IMR-90 (cell line): ENCODE measurements around the gene TSPAN17. TPM values are rescaled to one million over a fixed set of nuclear protein-coding genes. Genes with fewer than 3 reads are reported as not detected.

Experiments used
- ATAC-seq: fragments of 200-7000 bp; cut with Tn5 transposase; 2 replicates; pipeline ENCODE4 v1.9.1; 2020; ENCODE audit warnings: low read depth, mild to moderate bottlenecking, moderate library complexity
- BruUV-seq: library from RNA; stranded (reverse); fragments of 400-500 nt; replicated peaks from 2 replicates; lab custom pipeline; 2021; lab: Mats Ljungman, UMichigan
- CTCF ChIA-PET: fragments of 300-600 bp; formaldehyde crosslinking; extraction: SDS; loops from one replicate; lab custom pipeline; 2021; ENCODE audit warnings: antibody characterized with exemption; lab: Yijun Ruan, JAX
- POLR2A ChIA-PET: fragments of 300-600 bp; sonication (Branson Sonifier 250); formaldehyde crosslinking; loops from one replicate; lab custom pipeline; 2022; ENCODE audit warnings: antibody characterized with exemption; ENCODE audit not compliant: unreplicated experiment; lab: Charles Lee
- DNase-seq: peaks from one replicate; pipeline ENCODE4 v3.0.0; 2013
- H2AFZ ChIP-seq: replicated peaks from 2 replicates; pipeline ENCODE3; 2013; ENCODE audit warnings: low read length, mild to moderate bottlenecking; ENCODE audit not compliant: poor library complexity
- H2AK5ac ChIP-seq: 2 replicates; pipeline ENCODE4 v1.6.1; 2013; ENCODE audit warnings: low read depth, low read length, inconsistent platforms
- H2AK9ac ChIP-seq: replicated peaks from 2 replicates; pipeline ENCODE3; 2013; ENCODE audit warnings: mild to moderate bottlenecking, low read depth, low read length, moderate library complexity; ENCODE audit not compliant: poor library complexity
- H2BK120ac ChIP-seq: 2 replicates; pipeline ENCODE4 v1.6.1; 2013; ENCODE audit warnings: low read depth, low read length, inconsistent platforms
- H2BK15ac ChIP-seq: 3 replicates; pipeline ENCODE4 v1.6.1; 2013; ENCODE audit warnings: low read depth, low read length, inconsistent platforms
- H2BK20ac ChIP-seq: 2 replicates; pipeline ENCODE4 v1.6.1; 2013; ENCODE audit warnings: low read depth, mild to moderate bottlenecking, inconsistent platforms, low read length, moderate library complexity
- H2BK5ac ChIP-seq: 2 replicates; pipeline ENCODE4 v1.6.1; 2013; ENCODE audit warnings: mild to moderate bottlenecking, low read depth, low read length, inconsistent platforms; ENCODE audit not compliant: poor library complexity, severe bottlenecking
- H3K14ac ChIP-seq: replicated peaks from 2 replicates; pipeline ENCODE4 v1.6.1; 2013; ENCODE audit warnings: low read depth, low read length, inconsistent platforms
- H3K18ac ChIP-seq: 2 replicates; pipeline ENCODE4 v1.6.1; 2013; ENCODE audit warnings: low read depth, low read length, control low read depth
- H3K23ac ChIP-seq: 2 replicates; pipeline ENCODE4 v1.6.1; 2013; ENCODE audit warnings: low read depth, low read length, inconsistent platforms
- H3K27ac ChIP-seq: 2 replicates; pipeline ENCODE4 v1.5.1; 2013; ENCODE audit warnings: mild to moderate bottlenecking, control low read depth, low read length; ENCODE audit not compliant: insufficient read depth
- H3K27me3 ChIP-seq: 2 replicates; pipeline ENCODE4 v1.6.1; 2013; ENCODE audit warnings: low read length; ENCODE audit not compliant: control insufficient read depth, insufficient read depth
- H3K36me3 ChIP-seq: 2 replicates; pipeline ENCODE4 v1.6.1; 2013; ENCODE audit warnings: low read length, mixed read lengths; ENCODE audit not compliant: control insufficient read depth, insufficient read depth
- H3K4ac ChIP-seq: 2 replicates; pipeline ENCODE4 v1.6.1; 2013; ENCODE audit warnings: low read depth, low read length, inconsistent platforms
- H3K4me1 ChIP-seq: 2 replicates; pipeline ENCODE4 v1.6.1; 2013; ENCODE audit warnings: low read length, mixed read lengths; ENCODE audit not compliant: control insufficient read depth, insufficient read depth
- H3K4me2 ChIP-seq: 2 replicates; pipeline ENCODE4 v1.6.1; 2013; ENCODE audit warnings: low read depth, mild to moderate bottlenecking, control low read depth, low read length, moderate library complexity
- H3K4me3 ChIP-seq: 2 replicates; pipeline ENCODE4 v1.5.1; 2013; ENCODE audit warnings: low read depth, mild to moderate bottlenecking, control low read depth, low read length, moderate library complexity; ENCODE audit not compliant: insufficient read depth
- H3K56ac ChIP-seq: 2 replicates; pipeline ENCODE4 v1.6.1; 2013; ENCODE audit warnings: low read length, inconsistent platforms; ENCODE audit not compliant: insufficient read depth; ENCODE audit errors: extremely low read depth
- H3K79me1 ChIP-seq, 2 experiments: 2 replicates each; pipeline ENCODE4 v1.6.1; 2013; ENCODE audit warnings: low read length in 2 of 2, inconsistent platforms in 1 of 2, low read depth in 1 of 2
- H3K9ac ChIP-seq: 2 replicates; pipeline ENCODE4 v1.6.1; 2013; ENCODE audit warnings: low read depth, low read length, control low read depth
- H3K9me1 ChIP-seq: 2 replicates; pipeline ENCODE4 v1.6.1; 2013; ENCODE audit warnings: low read length, inconsistent platforms; ENCODE audit not compliant: insufficient read depth
- H3K9me3 ChIP-seq: 2 replicates; pipeline ENCODE4 v1.6.1; 2013; ENCODE audit warnings: low read length; ENCODE audit not compliant: control insufficient read depth, insufficient read depth
- H4K20me1 ChIP-seq: 2 replicates; pipeline ENCODE4 v1.6.1; 2013; ENCODE audit warnings: low read length, inconsistent platforms; ENCODE audit not compliant: insufficient read depth
- H4K5ac ChIP-seq: 2 replicates; pipeline ENCODE4 v1.6.1; 2013; ENCODE audit warnings: mild to moderate bottlenecking, low read depth, low read length, control low read depth
- H4K8ac ChIP-seq, 2 experiments: 2 replicates each; pipeline ENCODE4 v1.6.1; 2013; ENCODE audit warnings: low read depth in 2 of 2, low read length in 2 of 2, control low read depth in 1 of 2, inconsistent platforms in 1 of 2
- H4K91ac ChIP-seq: 2 replicates; pipeline ENCODE4 v1.6.1; 2013; ENCODE audit warnings: low read depth, low read length, inconsistent platforms; ENCODE audit not compliant: insufficient read depth
- BHLHE40 ChIP-seq: fragments of 150-350 bp; IDR thresholded peaks from 2 replicates; pipeline ENCODE4 v1.6.1; 2016; ENCODE audit warnings: mild to moderate bottlenecking, low read depth, low read length
- CHD1 ChIP-seq: IDR thresholded peaks from 2 replicates; pipeline ENCODE4 v1.6.1; 2012; ENCODE audit warnings: low read depth, low read length, improper control_type of control experiment
- ELK1 ChIP-seq: fragments of 150-350 bp; IDR thresholded peaks from 2 replicates; pipeline ENCODE4 v1.6.1; 2016; ENCODE audit warnings: low read depth, mild to moderate bottlenecking, low read length, moderate library complexity, borderline replicate concordance
- FOS ChIP-seq: fragments of 150-350 bp; IDR thresholded peaks from 2 replicates; pipeline ENCODE4 v1.6.1; 2016; ENCODE audit warnings: low read depth, low read length
- MAZ ChIP-seq: IDR thresholded peaks from 2 replicates; pipeline ENCODE4 v1.6.1; 2012; ENCODE audit warnings: low read depth, mild to moderate bottlenecking, low read length, improper control_type of control experiment, moderate library complexity, borderline replicate concordance
- NFE2L2 ChIP-seq: fragments of 150-350 bp; IDR thresholded peaks from 2 replicates; pipeline ENCODE4 v1.6.1; 2016; ENCODE audit warnings: low read depth, mild to moderate bottlenecking, low read length
- POLR2A ChIP-seq: IDR thresholded peaks from 2 replicates; pipeline ENCODE4 v1.6.1; 2012; ENCODE audit warnings: mild to moderate bottlenecking, low read depth, low read length
- RAD21 ChIP-seq: IDR thresholded peaks from 2 replicates; pipeline ENCODE4 v1.6.1; 2012; ENCODE audit warnings: low read length, improper control_type of control experiment
- WGBS, 2 experiments: methylation state at CpG; one replicate each; pipeline versions ENCODE4 v1.1.5 to v1.1.7; 2013; ENCODE audit warnings: missing lambda C conversion rate in 2 of 2; ENCODE audit not compliant: insufficient read length in 1 of 2; ENCODE audit errors: extremely low coverage in 2 of 2; 5-methylcytosine and 5-hydroxymethylcytosine counted together
- dilution Hi-C: fragments of 300-500 bp; cut with HindIII; formaldehyde crosslinking; loops from one replicate; pipeline ENCODE4 v1.14.3; 2018; ENCODE audit warnings: low sequenced_read_pairs; ENCODE audit not compliant: unreplicated experiment
- in situ Hi-C: fragments of 300-500 bp; cut with MboI; formaldehyde crosslinking; loops from 3 replicates; pipeline ENCODE4 v1.14.3; 2019; ENCODE audit warnings: low sequenced_read_pairs, inconsistent platforms, mixed read lengths
- intact Hi-C: fragments of 100-400 bp; cut with micrococcal nuclease; formaldehyde crosslinking; loops from 2 replicates; pipeline ENCODE4 v1.10.0; 2022
- polyA plus RNA-seq, 3 experiments: library from polyadenylated mRNA; depleted of rRNA; stranded (reverse); fragments of >200 nt; gene quantifications; 2 replicates each; pipeline ENCODE4 v1.2.3, GENCODE V29; 2012; ENCODE audit warnings: low replicate concordance in 1 of 3
- total RNA-seq: library from RNA; depleted of rRNA; stranded (reverse); fragments of >200 nt; gene quantifications from 2 replicates; pipeline ENCODE4 v1.2.3, GENCODE V29; 2012

Gene TSPAN17
- total and polyA plus RNA-seq, 2 of the 4 experiments (the other 2 are of a cell fraction), result 34.2 to 41.6 TPM

- TF ChIP-seq ELK1 (no peak), POLR2A (no peak), MAZ (no peak), FOS (no peak), RAD21 (no peak)
Measured at GRCh38 chr5:176658817-176659511, 11.7 kb downstream of the TSPAN17 start (continued).

GRCh38 chr5:176659512-176659839 is 12.2 kb downstream of the TSPAN17 start:
- Histone ChIP-seq H3K27me3 (peaks cover 8% of the 10 kb centered on the region), H2BK120ac (no peak overlapping the region), H3K9ac (no peak overlapping the region), H2AK9ac (no peak overlapping the region), H3K4me1 (no peaks in the 10 kb centered on the region), H4K91ac (no peak overlapping the region), H2AK5ac (no peak overlapping the region), H3K36me3 (peaks cover 4% of the 10 kb centered on the region; the same call in 1 of the 2 replicates), H2BK5ac (no peak overlapping the region), H3K23ac (no peak overlapping the region), H3K79me1 (no peaks in the 10 kb centered on the region), H4K8ac (no peak overlapping the region), H3K56ac (no peak overlapping the region), H3K4ac (no peak overlapping the region), H2AFZ (no peak overlapping the region), H3K4me3 (no peak overlapping the region), H3K27ac (no peak overlapping the region), H4K20me1 (peaks cover 7% of the 10 kb centered on the region), H3K9me3 (no peaks in the 10 kb centered on the region), H3K14ac (no peak overlapping the region), H2BK20ac (no peak overlapping the region), H2BK15ac (no peak overlapping the region), H3K4me2 (no peak overlapping the region), H4K5ac (no peak overlapping the region), H3K9me1 (peaks cover 3% of the 10 kb centered on the region; the same call in 1 of the 2 replicates), H3K18ac (no peak overlapping the region)
- intact Hi-C loops (no loop called here), dilution Hi-C loops (no loop called here), in situ Hi-C loops (no loop called here)
- no TSS peak for BruUV-seq
- CTCF ChIA-PET, result interaction anchor here (0.6 kb wide), 1 partner anchor 89 kb away, joined by 5 read pairs; no protein-coding TSS in a partner anchor
- POLR2A ChIA-PET, result no interaction called here
- no peak for ATAC-seq
- no peak for DNase-seq
- no peak for TF ChIP-seq BHLHE40
- TF ChIP-seq NFE2L2, result no peak
- no peak for TF ChIP-seq CHD1
- 100% methylated on average over 3 of the region's 7 CpGs for WGBS, 2 experiments
